Measurements from ENCODE around the gene PPOX. TPM values are rescaled to one million over a fixed set of nuclear protein-coding genes. Genes with fewer than 3 reads are reported as not detected.

The PPOX gene
- total RNA-seq, 2 experiments from 2014 or later: 42.0 to 45.5 TPM

GRCh38 chr1:161140755-161141400 is 25.3 kb upstream of the PPOX start:
- Histone ChIP-seq H3K4me1 (ENCODE audit: insufficient read depth, low read length, poor library complexity, severe bottlenecking) (peaks cover 14% of the 10 kb centered on the region), H4K20me1 (ENCODE audit: insufficient read depth, low read length) (no peaks in the 10 kb centered on the region), H2AFZ (ENCODE audit: low read length) (no peak overlapping the region), H3K27ac (ENCODE audit: low read depth, low read length, poor library complexity, severe bottlenecking) (no peak overlapping the region), H3K4me3 (ENCODE audit: low read depth, low read length, poor library complexity, severe bottlenecking) (no peak overlapping the region), H3K9me2 (ENCODE audit: insufficient read depth, low read length) (no peaks in the 10 kb centered on the region), H3K4me2 (ENCODE audit: low read length) (no peak overlapping the region), H3K79me2 (ENCODE audit: insufficient read depth, low read depth, low read length) (no peaks in the 10 kb centered on the region), H3K36me3 (ENCODE audit: insufficient read depth, low read length) (no peaks in the 10 kb centered on the region; the same call in 1 of the 2 replicates), H3K9me3 (ENCODE audit: low read length) (no peaks in the 10 kb centered on the region)
- intact Hi-C loops (cut with micrococcal nuclease; ENCODE audit: unreplicated experiment): no loop called here
- DNase-seq (ENCODE audit: low spot score): no peak
- TF ChIP-seq EZH2phosphoT487 (IDR thresholded peaks at IDR 0.05; ENCODE audit: borderline replicate concordance, low read depth, low read length): no peak
- no peak for TF ChIP-seq CTCF (conservative IDR thresholded peaks at IDR 0.05; ENCODE audit: low read length)
- ChIA-PET CTCF (ENCODE audit: unreplicated experiment) (no interaction called here), POLR2A (interaction anchor here (0.6 to 0.7 kb wide), 3 partner anchors 42 to 618 kb away, joined by 3 to 5 read pairs (median 3); no protein-coding TSS in a partner anchor)
- BruUV-seq (replicated peaks): no TSS peak

- no TSS peak for BruUV-seq (replicated peaks)
- Histone ChIP-seq H3K79me2 (ENCODE audit: insufficient read depth, low read depth, low read length) (no peaks in the 10 kb centered on the region), H3K4me3 (ENCODE audit: low read depth, low read length, poor library complexity, severe bottlenecking) (no peak overlapping the region), H3K9me2 (ENCODE audit: insufficient read depth, low read length) (no peaks in the 10 kb centered on the region), H3K4me2 (ENCODE audit: low read length) (no peak overlapping the region), H3K27ac (ENCODE audit: low read depth, low read length, poor library complexity, severe bottlenecking) (no peak overlapping the region), H2AFZ (ENCODE audit: low read length) (no peak overlapping the region), H4K20me1 (ENCODE audit: insufficient read depth, low read length) (no peaks in the 10 kb centered on the region), H3K4me1 (ENCODE audit: insufficient read depth, low read length, poor library complexity, severe bottlenecking) (no peaks in the 10 kb centered on the region), H3K9me3 (ENCODE audit: low read length) (no peaks in the 10 kb centered on the region), H3K36me3 (ENCODE audit: insufficient read depth, low read length) (no peaks in the 10 kb centered on the region)
- CTCF ChIA-PET (ENCODE audit: unreplicated experiment): no interaction called here
- intact Hi-C loops (cut with micrococcal nuclease; ENCODE audit: unreplicated experiment): no loop called here
- TF ChIP-seq CTCF (conservative IDR thresholded peaks at IDR 0.05; ENCODE audit: low read length) (no peak), EZH2phosphoT487 (IDR thresholded peaks at IDR 0.05; ENCODE audit: borderline replicate concordance, low read depth, low read length) (no peak)
- POLR2A ChIA-PET: interaction anchor here (0.6 to 1.2 kb wide), 5 partner anchors 8 to 149 kb away, joined by 3 to 4 read pairs (median 3); partner anchors contain the start of genes UFC1 and USF1
- no peak for DNase-seq (ENCODE audit: low spot score)
Measured at GRCh38 chr1:161145832-161146231, 20.4 kb upstream of the PPOX start.

- H2AFZ ChIP-seq (ENCODE audit: low read length): peak overlapping the region; percentile 92; the same call in 1 of the 2 replicates
- H3K4me1 ChIP-seq (ENCODE audit: insufficient read depth, low read length, poor library complexity, severe bottlenecking): peaks cover 14% of the 10 kb centered on the region
- H3K27ac ChIP-seq (ENCODE audit: low read depth, low read length, poor library complexity, severe bottlenecking): peak overlapping the region; percentile 79
- H3K79me2 ChIP-seq (ENCODE audit: insufficient read depth, low read depth, low read length): peaks cover 9% of the 10 kb centered on the region; the same call in 1 of the 2 replicates
- ChIA-PET POLR2A (interaction anchor here (0.6 to 2.8 kb wide), 13 partner anchors 8 to 1200 kb away, joined by 3 to 18 read pairs (median 3); partner anchors contain the start of genes ARHGAP30 and PPOX), CTCF (ENCODE audit: unreplicated experiment) (no interaction called here)
- peak overlapping the region; percentile 67 for H3K4me2 ChIP-seq (ENCODE audit: low read length)
- peaks cover 11% of the 10 kb centered on the region; the same call in 1 of the 2 replicates for H3K36me3 ChIP-seq (ENCODE audit: insufficient read depth, low read length)
- TF ChIP-seq EZH2phosphoT487 (IDR thresholded peaks at IDR 0.05; ENCODE audit: borderline replicate concordance, low read depth, low read length) (no peak), CTCF (conservative IDR thresholded peaks at IDR 0.05; ENCODE audit: low read length) (no peak)
- intact Hi-C loops (cut with micrococcal nuclease; ENCODE audit: unreplicated experiment): no loop called here
- BruUV-seq (replicated peaks): no TSS peak
- H4K20me1 ChIP-seq (ENCODE audit: insufficient read depth, low read length): no peaks in the 10 kb centered on the region
- no peaks in the 10 kb centered on the region for H3K9me2 ChIP-seq (ENCODE audit: insufficient read depth, low read length)
- H3K9me3 ChIP-seq (ENCODE audit: low read length): no peaks in the 10 kb centered on the region
- peak overlapping the region; percentile 73 for H3K4me3 ChIP-seq (ENCODE audit: low read depth, low read length, poor library complexity, severe bottlenecking)
- no peak for DNase-seq (ENCODE audit: low spot score)
Measured at GRCh38 chr1:161153176-161153575, 13.1 kb upstream of the PPOX start.
